NCI-H2196 treated with DMSO at 0.1 percent for 48 hours (cell line): ENCODE data around the gene SURF1.
"Not testable (repeated sequence)": the region's sequence is repeated elsewhere in the genome, so short reads cannot be mapped to it uniquely, and the experiment has no call there.

Experiments used
- DNase-seq: peaks from one replicate; lab custom pipeline; 2025; ENCODE audit not compliant: unreplicated experiment; lab: John Stamatoyannopoulos, UW

The SURF1 gene

GRCh38 chr9:133356391-133357091, at the start of gene SURF1, which contains the start of gene SURF2:
Gene SURF1 (minus strand): TSS chr9:133356487. CDS start chr9:133356453, 34 bp downstream.
Gene SURF2 (plus strand): TSS chr9:133356550. CDS start chr9:133356593, 43 bp downstream.
- peak; percentile 67 for DNase-seq

- DNase-seq, result no peak
Measured at GRCh38 chr9:133405508-133406438, 49.5 kb upstream of the SURF1 start.

GRCh38 chr9:133404454-133405002, 48.2 kb upstream of the SURF1 start:
- DNase-seq, result no peak

- DNase-seq, result peak; percentile 50
Measured at GRCh38 chr9:133403766-133404453, 47.6 kb upstream of the SURF1 start.

GRCh38 chr9:133402689-133403088, 46.4 kb upstream of the SURF1 start:
- DNase-seq, result no peak

- no peak for DNase-seq
Measured at GRCh38 chr9:133401588-133401987, 45.3 kb upstream of the SURF1 start.

- DNase-seq, result no peak
Measured at GRCh38 chr9:133400292-133400691, 44.0 kb upstream of the SURF1 start.

GRCh38 chr9:133397895-133398294, 41.6 kb upstream of the SURF1 start:
- DNase-seq, result no peak

- no peak for DNase-seq
Measured at GRCh38 chr9:133397370-133397769, 41.1 kb upstream of the SURF1 start.

- no peak for DNase-seq
Measured at GRCh38 chr9:133396952-133397351, 40.7 kb upstream of the SURF1 start.

- no peak for DNase-seq
Measured at GRCh38 chr9:133394687-133395271, 38.5 kb upstream of the SURF1 start.

- DNase-seq, result no peak
Measured at GRCh38 chr9:133393399-133393798, 37.1 kb upstream of the SURF1 start.

GRCh38 chr9:133392308-133392707, 36.0 kb upstream of the SURF1 start:
- DNase-seq, result not testable (repeated sequence)

- DNase-seq, result not testable (repeated sequence)
Measured at GRCh38 chr9:133391449-133391848, 35.2 kb upstream of the SURF1 start.

GRCh38 chr9:133390713-133391112, 34.4 kb upstream of the SURF1 start:
- DNase-seq, result no peak

- DNase-seq, result no peak
Measured at GRCh38 chr9:133389562-133389961, 33.3 kb upstream of the SURF1 start.

- DNase-seq, result no peak
Measured at GRCh38 chr9:133389025-133389557, 32.8 kb upstream of the SURF1 start.

GRCh38 chr9:133387680-133388079, 31.4 kb upstream of the SURF1 start:
- DNase-seq, result no peak

GRCh38 chr9:133386338-133386737, 30.1 kb upstream of the SURF1 start:
- no peak for DNase-seq

GRCh38 chr9:133385452-133385851, 29.2 kb upstream of the SURF1 start:
- no peak for DNase-seq
